Osteoblast (primary cell): ENCODE results near the gene ASB7. TPM values are rescaled to one million over a fixed set of nuclear protein-coding genes. Genes with fewer than 3 reads are reported as not detected.

Experiments used
- DNase-seq: peaks from one replicate; pipeline ENCODE4 v3.0.0; 2011; ENCODE audit warnings: low spot score, mixed read lengths; ENCODE audit not compliant: insufficient read length; ENCODE audit errors: missing footprints
- H2AFZ ChIP-seq: 2 replicates; pipeline ENCODE4 v1.6.0; 2011; ENCODE audit warnings: mild to moderate bottlenecking, low read length
- H3K27ac ChIP-seq: 2 replicates; pipeline ENCODE4 v1.5.1; 2011; ENCODE audit warnings: mild to moderate bottlenecking, low read depth, low read length, moderate library complexity
- H3K27me3 ChIP-seq: 2 replicates; pipeline ENCODE4 v1.6.0; 2012; ENCODE audit warnings: mild to moderate bottlenecking, control low read depth, inconsistent platforms, low read length, moderate library complexity; ENCODE audit not compliant: insufficient read depth
- H3K36me3 ChIP-seq: 2 replicates; pipeline ENCODE4 v1.5.1; 2011; ENCODE audit warnings: mild to moderate bottlenecking, low read length, control low read depth, moderate library complexity; ENCODE audit not compliant: insufficient read depth
- H3K4me1 ChIP-seq: 2 replicates; pipeline ENCODE4 v1.5.1; 2011; ENCODE audit warnings: mild to moderate bottlenecking, low read length, control low read depth, moderate library complexity; ENCODE audit not compliant: insufficient read depth
- H3K4me2 ChIP-seq: 2 replicates; pipeline ENCODE4 v1.6.0; 2011; ENCODE audit warnings: mild to moderate bottlenecking, low read length; ENCODE audit not compliant: insufficient read depth
- H3K4me3 ChIP-seq: fragments of 200-600 bp; sonication (generic); 3 replicates; pipeline ENCODE4 v1.5.1; 2012; ENCODE audit warnings: mild to moderate bottlenecking, low read length, inconsistent platforms; ENCODE audit not compliant: insufficient read depth
- H3K79me2 ChIP-seq: 2 replicates; pipeline ENCODE4 v1.6.0; 2012; ENCODE audit warnings: mild to moderate bottlenecking, low read length, control low read depth, inconsistent platforms; ENCODE audit not compliant: insufficient read depth
- H3K9me3 ChIP-seq: 2 replicates; pipeline ENCODE4 v1.5.1; 2011; ENCODE audit warnings: low read depth, low read length, control low read depth
- H4K20me1 ChIP-seq: 2 replicates; pipeline ENCODE4 v1.6.0; 2012; ENCODE audit warnings: mild to moderate bottlenecking, low read length, control low read depth; ENCODE audit not compliant: insufficient read depth
- total RNA-seq: library from RNA; depleted of rRNA; stranded (reverse); fragments of >200 nt; gene quantifications from 2 replicates; pipeline ENCODE4 v1.2.3, GENCODE V29; 2012
- TF ChIP-seq, protein P1 (sequence below): IDR thresholded peaks from 2 replicates; pipeline ENCODE4 v1.5.1; 2011; ENCODE audit warnings: mild to moderate bottlenecking, low read depth, low read length, moderate library complexity; ENCODE audit errors: extremely low read depth

ASB7 gene
- total RNA-seq, 1 donor: 18.1 TPM

DNA sequence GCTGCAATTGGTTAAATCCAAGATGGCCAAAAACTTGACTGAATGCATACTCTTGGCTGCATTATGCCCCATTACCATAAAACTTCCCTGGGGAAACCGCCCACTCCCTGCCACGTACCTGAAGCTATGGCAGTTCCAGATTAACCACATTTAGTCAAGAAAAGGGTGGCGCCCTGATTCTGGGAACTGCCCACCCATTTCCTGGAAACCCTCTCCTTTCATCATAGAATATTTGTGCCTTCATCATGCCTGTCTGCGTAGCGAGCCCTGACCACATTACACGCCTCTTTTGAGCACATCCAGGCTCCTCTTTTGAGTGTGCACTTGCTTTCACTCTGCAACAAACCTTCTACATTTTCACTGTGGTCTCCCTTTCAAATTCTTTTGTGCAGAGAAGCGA is 5.6 kb upstream of the ASB7 start:
- Histone ChIP-seq H3K36me3 (no peaks in the 10 kb centered on the region), H3K4me3 (no peak overlapping the region), H4K20me1 (peaks cover 12% of the 10 kb centered on the region), H3K9me3 (no peaks in the 10 kb centered on the region), H3K79me2 (peaks cover 89% of the 10 kb centered on the region), H3K27ac (no peak overlapping the region), H3K4me2 (no peak overlapping the region), H3K4me1 (peaks cover 11% of the 10 kb centered on the region), H3K27me3 (no peaks in the 10 kb centered on the region), H2AFZ (no peak overlapping the region)
- no peak for DNase-seq
- TF ChIP-seq, protein P1, sequence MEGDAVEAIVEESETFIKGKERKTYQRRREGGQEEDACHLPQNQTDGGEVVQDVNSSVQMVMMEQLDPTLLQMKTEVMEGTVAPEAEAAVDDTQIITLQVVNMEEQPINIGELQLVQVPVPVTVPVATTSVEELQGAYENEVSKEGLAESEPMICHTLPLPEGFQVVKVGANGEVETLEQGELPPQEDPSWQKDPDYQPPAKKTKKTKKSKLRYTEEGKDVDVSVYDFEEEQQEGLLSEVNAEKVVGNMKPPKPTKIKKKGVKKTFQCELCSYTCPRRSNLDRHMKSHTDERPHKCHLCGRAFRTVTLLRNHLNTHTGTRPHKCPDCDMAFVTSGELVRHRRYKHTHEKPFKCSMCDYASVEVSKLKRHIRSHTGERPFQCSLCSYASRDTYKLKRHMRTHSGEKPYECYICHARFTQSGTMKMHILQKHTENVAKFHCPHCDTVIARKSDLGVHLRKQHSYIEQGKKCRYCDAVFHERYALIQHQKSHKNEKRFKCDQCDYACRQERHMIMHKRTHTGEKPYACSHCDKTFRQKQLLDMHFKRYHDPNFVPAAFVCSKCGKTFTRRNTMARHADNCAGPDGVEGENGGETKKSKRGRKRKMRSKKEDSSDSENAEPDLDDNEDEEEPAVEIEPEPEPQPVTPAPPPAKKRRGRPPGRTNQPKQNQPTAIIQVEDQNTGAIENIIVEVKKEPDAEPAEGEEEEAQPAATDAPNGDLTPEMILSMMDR: no peak

- H3K4me3 ChIP-seq: no peak overlapping the region
- no peak for DNase-seq
- no peak overlapping the region for H3K4me2 ChIP-seq
- no peaks in the 10 kb centered on the region for H3K36me3 ChIP-seq
- no peaks in the 10 kb centered on the region for H3K27me3 ChIP-seq
- no peak overlapping the region for H3K27ac ChIP-seq
- TF ChIP-seq, protein P1: no peak
- no peaks in the 10 kb centered on the region for H3K9me3 ChIP-seq
- peaks cover 7% of the 10 kb centered on the region for H4K20me1 ChIP-seq
- no peak overlapping the region for H2AFZ ChIP-seq
- peaks cover 11% of the 10 kb centered on the region for H3K4me1 ChIP-seq
- peaks cover 87% of the 10 kb centered on the region for H3K79me2 ChIP-seq
These were observed 4.5 kb upstream of the ASB7 start for GRCh38 chr15:100597862-100598261.

DNA sequence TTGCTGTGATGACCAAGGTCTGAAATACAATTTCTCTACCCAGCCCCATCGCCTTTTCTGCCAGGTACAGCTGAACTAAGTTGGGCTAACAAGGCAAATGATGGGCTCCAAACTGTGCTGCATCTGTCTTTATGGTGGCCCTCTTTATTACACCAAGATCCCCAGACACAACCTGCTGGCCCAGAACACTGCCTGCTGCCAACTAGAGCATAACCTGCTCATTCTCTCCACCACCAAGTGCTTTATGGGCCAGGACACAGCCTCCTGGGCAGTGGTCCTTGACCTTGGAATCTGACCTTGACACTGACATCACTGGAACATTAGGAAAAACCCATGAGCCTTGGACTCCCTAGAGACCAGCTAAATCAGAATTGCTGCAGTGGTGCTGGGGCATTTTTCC is 3.7 kb upstream of the ASB7 start:
- H3K27ac ChIP-seq: no peak overlapping the region
- H3K36me3 ChIP-seq: no peaks in the 10 kb centered on the region
- H4K20me1 ChIP-seq: peaks cover 3% of the 10 kb centered on the region
- H3K27me3 ChIP-seq: no peaks in the 10 kb centered on the region
- peaks cover 92% of the 10 kb centered on the region for H3K79me2 ChIP-seq
- H3K4me2 ChIP-seq: no peak overlapping the region
- no peaks in the 10 kb centered on the region for H3K9me3 ChIP-seq
- DNase-seq: no peak
- peaks cover 17% of the 10 kb centered on the region for H3K4me1 ChIP-seq
- no peak overlapping the region for H3K4me3 ChIP-seq
- no peak overlapping the region for H2AFZ ChIP-seq
- TF ChIP-seq, protein P1: no peak

DNA sequence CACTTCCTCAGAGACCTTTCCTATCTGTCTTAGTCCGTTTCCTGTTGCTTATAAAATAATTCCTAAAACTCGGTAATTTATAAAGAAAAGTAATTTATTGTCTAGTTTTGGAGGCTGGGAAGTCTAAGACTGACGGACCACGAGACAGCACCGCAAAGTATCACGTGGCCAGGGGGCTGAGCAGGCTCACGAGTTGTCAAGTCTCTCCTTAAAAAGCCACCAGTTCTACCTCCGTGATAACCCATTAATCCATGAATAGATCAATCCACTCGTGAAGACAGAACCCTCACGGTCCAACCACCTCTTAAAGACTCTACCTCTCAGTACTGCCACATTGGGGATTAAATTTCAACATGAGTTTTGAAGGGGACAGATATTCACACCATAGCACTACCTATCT is 1.2 kb upstream of the ASB7 start:
- Histone ChIP-seq H2AFZ (peak overlapping the region; percentile 98), H3K9me3 (no peaks in the 10 kb centered on the region), H4K20me1 (no peaks in the 10 kb centered on the region), H3K36me3 (no peaks in the 10 kb centered on the region), H3K27ac (peak overlapping the region; percentile 84), H3K4me1 (peaks cover 17% of the 10 kb centered on the region), H3K27me3 (no peaks in the 10 kb centered on the region), H3K79me2 (peaks cover 93% of the 10 kb centered on the region), H3K4me2 (peak overlapping the region; percentile 98), H3K4me3 (peak overlapping the region; percentile 89)
- TF ChIP-seq, protein P1: no peak
- DNase-seq: no peak
